Left lung (tissue), 10 donors: ENCODE results near the gene HK1. TPM values are rescaled to one million over a fixed set of nuclear protein-coding genes. Genes with fewer than 3 reads are reported as not detected.
A peak's percentile ranks its signal among the peaks of the same experiment; 100 is the strongest.

Experiments
- ATAC-seq: fragments of 200-7000 bp; cut with Tn5 transposase; one replicate; pipeline ENCODE4 v1.9.1; 2020; ENCODE audit warnings: moderate library complexity
- DNase-seq, 4 donors: peaks; one replicate each; pipeline ENCODE4 v3.0.0-alpha.2; 2013 to 2020
- H3K27ac ChIP-seq, 2 donors: fragments of 200-600 bp; sonication (generic) in 1 of 2; one replicate each; pipeline versions ENCODE4 v1.5.0 to v1.8.0; 2020 to 2021
- H3K27me3 ChIP-seq, 2 donors: fragments of 200-600 bp; sonication (generic) in 1 of 2; one replicate each; pipeline versions ENCODE4 v1.5.0 to v1.8.0; 2020 to 2021
- H3K36me3 ChIP-seq, 2 donors: fragments of 200-600 bp; sonication (generic) in 1 of 2; one replicate each; pipeline versions ENCODE4 v1.5.0 to v1.8.0; 2020 to 2021
- H3K4me1 ChIP-seq, 2 donors: fragments of 200-600 bp; one replicate each; pipeline ENCODE4 v1.8.0; 2021
- H3K4me3 ChIP-seq, 2 donors: fragments of 200-600 bp; sonication (generic) in 1 of 2; one replicate each; pipeline versions ENCODE4 v1.5.0 to v1.8.0; 2020 to 2021; ENCODE audit warnings: mild to moderate bottlenecking in 1 of 2
- H3K9me3 ChIP-seq, 2 donors: fragments of 200-600 bp; sonication (generic) in 1 of 2; one replicate each; pipeline versions ENCODE4 v1.5.0 to v1.8.0; 2020 to 2021
- intact Hi-C, 2 donors: fragments of 100-400 bp; cut with DNase I; formaldehyde crosslinking; loops; one replicate each; pipeline versions ENCODE4 v1.11.2 to v1.14.2; 2022
- polyA plus RNA-seq, 6 donors: library from polyadenylated mRNA; unstranded; fragments of 120-200 nt; gene quantifications; one replicate each; pipeline ENCODE4 v1.2.1, GENCODE V29; 2013; ENCODE audit not compliant: insufficient read length in 6 of 6
- total RNA-seq, 2 donors: library from RNA; stranded (reverse); fragmentation: NEBNext Ultra II Directional; extraction: Animal tissue kit (Norgen Biotek cat#: 25700); gene quantifications; one replicate each; pipeline ENCODE4 v1.2.1, GENCODE V29; 2021
- TF ChIP-seq, protein P1 (sequence below), 2 donors: fragments of 200-600 bp; sonication (generic) in 1 of 2; IDR thresholded peaks; one replicate each; pipeline versions ENCODE4 v1.5.0 to v1.8.0; 2021; ENCODE audit warnings: antibody characterized with exemption in 2 of 2
- donor health status: DM: no; HTN: yes; CAD: no.
- donor health status: DM: no; HTN: no; CAD: no.

HK1 gene
- total and polyA plus RNA-seq, 8 donors, result 51.5 to 126 (median 57.8) TPM

DNA sequence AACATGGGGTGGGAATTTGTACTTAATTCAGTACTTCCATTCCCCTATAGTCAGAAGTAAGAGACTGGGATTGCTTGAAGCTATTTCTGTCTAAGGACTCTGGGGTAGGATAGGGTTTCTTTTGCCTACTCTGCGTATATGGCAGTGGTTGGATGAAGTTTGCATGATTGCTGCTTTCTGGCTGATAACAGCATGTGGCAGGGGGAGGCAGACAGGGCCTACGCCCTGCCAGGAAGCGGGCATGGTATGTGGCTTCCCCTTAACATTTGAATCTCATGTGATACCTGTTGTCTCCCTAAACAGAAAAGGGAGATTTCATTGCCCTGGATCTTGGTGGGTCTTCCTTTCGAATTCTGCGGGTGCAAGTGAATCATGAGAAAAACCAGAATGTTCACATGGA lies 81.3 kb downstream of the HK1 start:
- DNase-seq (no peak), ATAC-seq (no peak)
- TF ChIP-seq, protein P1, sequence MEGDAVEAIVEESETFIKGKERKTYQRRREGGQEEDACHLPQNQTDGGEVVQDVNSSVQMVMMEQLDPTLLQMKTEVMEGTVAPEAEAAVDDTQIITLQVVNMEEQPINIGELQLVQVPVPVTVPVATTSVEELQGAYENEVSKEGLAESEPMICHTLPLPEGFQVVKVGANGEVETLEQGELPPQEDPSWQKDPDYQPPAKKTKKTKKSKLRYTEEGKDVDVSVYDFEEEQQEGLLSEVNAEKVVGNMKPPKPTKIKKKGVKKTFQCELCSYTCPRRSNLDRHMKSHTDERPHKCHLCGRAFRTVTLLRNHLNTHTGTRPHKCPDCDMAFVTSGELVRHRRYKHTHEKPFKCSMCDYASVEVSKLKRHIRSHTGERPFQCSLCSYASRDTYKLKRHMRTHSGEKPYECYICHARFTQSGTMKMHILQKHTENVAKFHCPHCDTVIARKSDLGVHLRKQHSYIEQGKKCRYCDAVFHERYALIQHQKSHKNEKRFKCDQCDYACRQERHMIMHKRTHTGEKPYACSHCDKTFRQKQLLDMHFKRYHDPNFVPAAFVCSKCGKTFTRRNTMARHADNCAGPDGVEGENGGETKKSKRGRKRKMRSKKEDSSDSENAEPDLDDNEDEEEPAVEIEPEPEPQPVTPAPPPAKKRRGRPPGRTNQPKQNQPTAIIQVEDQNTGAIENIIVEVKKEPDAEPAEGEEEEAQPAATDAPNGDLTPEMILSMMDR (IDR thresholded peaks at IDR 0.05), result no peak
- Histone ChIP-seq H3K27ac (peak overlapping the region in 1 of 2 donors; percentile 69), H3K4me3 (no peak overlapping the region), H3K9me3 (no peaks in the 10 kb centered on the region), H3K36me3 (peaks cover 0 to 37% of the 10 kb centered on the region in 2 donors), H3K27me3 (no peaks in the 10 kb centered on the region), H3K4me1 (peaks cover 24 to 84% of the 10 kb centered on the region in 2 donors)
- intact Hi-C loops, result no loop called here

DNA sequence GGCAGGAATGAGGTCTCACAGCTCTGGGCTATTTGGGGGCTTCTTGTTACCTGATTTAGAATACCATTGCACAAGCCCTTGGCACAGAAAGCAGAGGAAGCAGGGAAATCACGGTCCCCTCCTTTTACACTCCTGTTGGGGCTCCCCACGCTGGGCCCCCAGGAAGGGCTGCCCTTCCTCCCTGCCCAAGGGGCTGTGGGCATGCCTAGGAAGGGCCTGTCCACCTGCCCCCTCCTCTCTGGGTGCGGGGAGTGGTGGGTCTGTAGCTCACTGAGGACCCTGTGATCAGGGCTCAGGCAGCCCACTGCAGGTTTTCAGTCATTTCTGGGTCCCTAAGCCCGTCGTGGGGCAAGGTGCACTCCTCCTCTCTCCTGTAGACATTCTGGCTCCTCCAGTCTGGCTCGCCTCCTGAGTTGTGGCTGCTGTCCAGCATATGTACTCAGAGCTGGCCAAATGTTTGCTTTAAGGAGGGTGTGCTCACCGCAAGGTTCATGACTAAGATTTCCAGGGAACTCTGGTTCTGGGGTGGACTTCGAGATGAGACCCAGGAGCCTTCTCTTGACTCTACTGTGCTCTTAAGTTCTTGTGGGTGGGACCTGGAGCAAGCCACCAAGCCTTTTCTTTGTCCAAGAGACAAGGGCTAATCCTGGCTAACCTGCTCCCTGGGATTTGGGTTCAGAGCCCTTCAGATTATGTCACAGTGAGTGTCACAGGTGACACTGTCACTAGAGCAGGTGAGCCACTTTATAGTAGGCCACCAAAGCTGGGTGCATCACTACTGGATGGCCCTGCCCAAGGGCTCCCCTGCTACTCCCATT lies 82.4 kb downstream of the HK1 start:
- no peaks in the 10 kb centered on the region for H3K27me3 ChIP-seq
- H3K36me3 ChIP-seq, result peaks cover 0 to 48% of the 10 kb centered on the region in 2 donors
- no peaks in the 10 kb centered on the region for H3K9me3 ChIP-seq
- peak overlapping the region; percentile 69 to 74 for H3K27ac ChIP-seq
- intact Hi-C loops, result no loop called here
- peaks cover 24 to 76% of the 10 kb centered on the region in 2 donors for H3K4me1 ChIP-seq
- TF ChIP-seq, protein P1 (IDR thresholded peaks at IDR 0.05), result no peak
- ATAC-seq (peak; percentile 85), DNase-seq (peak in 3 of 4 donors; percentile 70 to 80 (median 77))
- H3K4me3 ChIP-seq, result no peak overlapping the region

DNA sequence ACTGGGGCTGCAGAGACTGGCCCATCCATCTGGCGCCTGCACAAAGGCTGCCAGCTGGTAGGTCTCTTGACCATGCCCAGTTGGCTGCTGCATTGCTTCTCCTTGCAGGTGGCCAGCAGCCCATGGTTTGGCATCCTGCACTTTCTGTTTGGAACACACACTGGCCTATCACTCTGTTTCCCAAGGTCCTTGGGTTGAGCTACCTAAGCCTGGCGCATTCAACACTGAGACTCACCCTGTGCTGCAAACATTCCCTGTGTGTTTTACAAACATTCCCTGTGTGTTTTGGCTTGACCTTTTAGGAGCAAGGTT lies 83.0 kb downstream of the HK1 start:
- H3K9me3 ChIP-seq, result no peaks in the 10 kb centered on the region
- intact Hi-C loops, result no loop called here
- TF ChIP-seq, protein P1 (IDR thresholded peaks at IDR 0.05), result no peak
- H3K4me3 ChIP-seq, result no peak overlapping the region
- peak overlapping the region; percentile 45 to 69 for H3K27ac ChIP-seq
- peaks cover 24 to 71% of the 10 kb centered on the region in 2 donors for H3K4me1 ChIP-seq
- ATAC-seq, result peak; percentile 12
- no peaks in the 10 kb centered on the region for H3K27me3 ChIP-seq
- peaks cover 0 to 54% of the 10 kb centered on the region in 2 donors for H3K36me3 ChIP-seq
- DNase-seq, result no peak

DNA sequence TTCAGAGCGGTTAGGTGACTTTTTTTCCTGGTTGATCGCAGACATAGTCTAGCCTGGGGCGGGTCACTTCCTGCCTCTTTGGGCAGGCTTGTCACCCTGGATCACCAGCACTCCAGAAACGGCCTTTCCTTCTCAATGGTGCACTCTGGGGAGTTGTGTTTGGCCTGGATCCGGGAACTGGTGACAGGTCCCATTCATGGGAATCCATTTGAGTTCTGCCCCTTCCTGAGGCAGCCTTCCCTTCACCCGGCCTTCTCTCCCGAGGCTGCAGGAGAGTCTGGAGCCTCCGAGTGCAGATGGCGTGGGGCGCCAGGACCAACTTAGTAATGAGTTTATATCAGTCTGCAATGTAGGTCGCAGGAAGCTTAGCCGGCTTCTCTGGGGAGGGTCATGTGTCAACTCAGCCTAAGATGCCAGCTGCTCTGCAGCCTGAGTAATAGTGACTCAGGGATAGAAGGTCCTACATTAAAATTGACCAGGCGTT lies 84.2 kb downstream of the HK1 start:
- peaks cover 24 to 59% of the 10 kb centered on the region in 2 donors for H3K4me1 ChIP-seq
- H3K36me3 ChIP-seq, result peaks cover 0 to 66% of the 10 kb centered on the region in 2 donors
- H3K27ac ChIP-seq, result peak overlapping the region; percentile 22 to 49
- intact Hi-C loops, result no loop called here
- peak; percentile 63 for ATAC-seq
- no peaks in the 10 kb centered on the region for H3K27me3 ChIP-seq
- no peak overlapping the region for H3K4me3 ChIP-seq
- TF ChIP-seq, protein P1 (IDR thresholded peaks at IDR 0.05), result no peak
- DNase-seq, result peak in 1 of 4 donors; percentile 63
- H3K9me3 ChIP-seq, result no peaks in the 10 kb centered on the region

DNA sequence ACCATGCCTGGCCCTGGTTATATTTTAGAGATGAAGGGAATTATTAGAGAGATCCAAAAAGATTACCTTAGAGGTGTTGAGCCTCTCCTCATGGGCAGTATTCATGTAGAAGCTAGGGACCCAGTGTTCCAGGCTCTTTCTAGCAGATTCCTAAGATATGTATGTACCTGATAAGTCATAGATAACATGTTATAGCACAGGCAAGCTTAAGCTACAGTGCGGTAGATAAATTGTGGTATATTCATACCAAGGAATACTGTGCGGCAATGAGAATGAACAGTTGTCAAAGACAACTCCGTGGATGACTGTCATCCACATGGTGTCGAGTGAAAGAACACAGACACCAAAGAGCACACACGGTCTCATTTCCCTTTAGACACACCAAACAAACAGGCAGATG lies 85.4 kb downstream of the HK1 start:
- Histone ChIP-seq H3K27ac (no peak overlapping the region), H3K36me3 (peaks cover 0 to 78% of the 10 kb centered on the region in 2 donors), H3K9me3 (no peaks in the 10 kb centered on the region), H3K4me3 (no peak overlapping the region), H3K4me1 (peaks cover 24 to 47% of the 10 kb centered on the region in 2 donors), H3K27me3 (no peaks in the 10 kb centered on the region)
- DNase-seq, result no peak
- intact Hi-C loops, result no loop called here
- TF ChIP-seq, protein P1 (IDR thresholded peaks at IDR 0.05), result no peak
- no peak for ATAC-seq
